IPS-11a (cell line): ENCODE measurements around the gene KCTD3.

Experiments used
- H3K4me3 ChIP-seq: one replicate; pipeline ENCODE4 v1.5.1; 2013; ENCODE audit warnings: low read depth, low read length, control low read depth

The KCTD3 gene

DNA sequence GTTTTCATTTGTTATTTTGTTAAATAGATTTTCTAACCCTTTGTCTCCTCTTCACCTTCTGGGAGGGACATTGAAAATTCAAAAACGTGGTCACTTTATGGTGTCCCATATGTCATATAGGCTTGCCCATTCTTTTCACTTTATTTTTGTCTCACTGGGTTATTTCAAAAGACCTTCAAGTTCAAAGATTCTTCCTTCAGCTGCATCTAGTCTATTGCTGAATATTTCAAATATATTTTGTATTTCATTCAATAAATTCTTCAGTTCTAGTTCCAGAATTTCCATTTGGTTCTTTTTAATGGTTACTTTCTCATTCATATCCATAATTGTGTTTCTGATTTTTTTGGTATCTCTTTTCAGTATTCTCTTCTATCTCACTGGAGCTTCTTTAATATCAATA is 11.6 kb upstream of the KCTD3 start:
- H3K4me3 ChIP-seq = no peak overlapping the region

DNA sequence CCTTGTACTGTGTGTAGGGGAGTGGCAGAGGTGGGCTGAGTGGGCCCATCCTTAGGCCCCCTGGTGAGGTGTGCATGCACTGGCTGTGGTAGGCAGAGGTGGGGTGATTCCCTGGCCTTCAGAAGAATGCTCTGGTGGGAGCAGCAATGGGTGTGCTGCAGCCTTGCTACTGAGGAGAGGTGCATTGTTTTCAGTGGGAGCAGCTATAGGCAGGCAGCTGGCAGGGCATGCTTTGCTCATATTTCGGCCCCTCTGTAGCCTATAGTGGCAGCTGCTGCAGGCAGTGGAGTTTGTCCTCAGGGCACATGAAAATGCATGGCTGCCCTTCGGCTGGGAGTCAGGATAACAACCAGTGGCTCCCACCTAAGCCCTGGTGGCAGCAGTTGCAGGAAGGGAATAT is 10.1 kb upstream of the KCTD3 start:
- no peak overlapping the region for H3K4me3 ChIP-seq

DNA sequence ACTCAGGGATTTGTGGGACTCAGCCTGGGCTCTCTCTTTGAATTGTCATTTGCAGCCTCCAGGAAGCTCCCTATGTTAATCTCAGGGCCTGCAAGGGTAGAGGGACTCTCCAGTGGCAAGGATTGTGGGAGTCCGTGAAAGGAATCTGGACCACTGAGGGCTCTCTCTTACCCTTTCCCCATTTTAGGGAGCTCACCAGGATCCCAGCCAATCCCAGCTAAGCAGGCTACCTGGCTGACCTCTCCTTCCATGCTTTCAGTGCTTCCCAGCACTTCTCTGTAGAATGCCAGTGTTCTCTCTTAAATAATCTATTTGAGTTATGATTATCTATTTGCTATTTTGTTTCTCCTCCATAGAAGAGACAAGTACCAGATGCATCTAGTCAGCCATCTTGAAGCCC is 9.6 kb upstream of the KCTD3 start:
- no peak overlapping the region for H3K4me3 ChIP-seq

DNA sequence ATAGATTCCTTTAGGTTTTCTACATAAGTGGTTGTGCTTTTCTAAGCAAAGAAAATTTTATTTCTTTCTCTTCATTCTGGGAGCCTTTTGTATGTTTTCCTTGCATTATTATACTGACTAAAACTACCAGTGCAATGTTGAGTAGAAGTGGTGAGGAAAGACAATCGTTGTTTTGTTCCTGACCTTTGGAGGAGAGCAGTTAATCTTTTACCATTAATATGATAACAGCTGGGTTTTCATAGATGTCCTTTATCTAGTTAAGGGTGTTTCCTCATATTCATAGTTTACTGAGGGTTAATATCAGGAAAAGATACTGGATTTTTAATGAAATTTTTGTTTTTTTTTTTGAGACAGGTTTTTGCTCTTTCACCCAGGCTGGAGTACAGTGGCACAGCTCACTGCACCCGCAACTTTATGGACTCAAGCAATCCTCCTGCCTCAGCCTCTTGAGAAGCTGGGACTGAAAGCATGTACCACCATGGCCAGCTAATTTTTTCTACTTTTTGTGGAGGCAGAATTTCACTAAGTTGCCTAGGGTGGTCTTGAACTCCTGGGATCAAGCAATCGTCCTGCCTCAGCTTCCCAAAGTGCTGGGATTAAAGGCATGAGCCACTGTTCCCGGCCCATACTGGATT is 9.0 kb upstream of the KCTD3 start:
- H3K4me3 ChIP-seq = no peak overlapping the region

DNA sequence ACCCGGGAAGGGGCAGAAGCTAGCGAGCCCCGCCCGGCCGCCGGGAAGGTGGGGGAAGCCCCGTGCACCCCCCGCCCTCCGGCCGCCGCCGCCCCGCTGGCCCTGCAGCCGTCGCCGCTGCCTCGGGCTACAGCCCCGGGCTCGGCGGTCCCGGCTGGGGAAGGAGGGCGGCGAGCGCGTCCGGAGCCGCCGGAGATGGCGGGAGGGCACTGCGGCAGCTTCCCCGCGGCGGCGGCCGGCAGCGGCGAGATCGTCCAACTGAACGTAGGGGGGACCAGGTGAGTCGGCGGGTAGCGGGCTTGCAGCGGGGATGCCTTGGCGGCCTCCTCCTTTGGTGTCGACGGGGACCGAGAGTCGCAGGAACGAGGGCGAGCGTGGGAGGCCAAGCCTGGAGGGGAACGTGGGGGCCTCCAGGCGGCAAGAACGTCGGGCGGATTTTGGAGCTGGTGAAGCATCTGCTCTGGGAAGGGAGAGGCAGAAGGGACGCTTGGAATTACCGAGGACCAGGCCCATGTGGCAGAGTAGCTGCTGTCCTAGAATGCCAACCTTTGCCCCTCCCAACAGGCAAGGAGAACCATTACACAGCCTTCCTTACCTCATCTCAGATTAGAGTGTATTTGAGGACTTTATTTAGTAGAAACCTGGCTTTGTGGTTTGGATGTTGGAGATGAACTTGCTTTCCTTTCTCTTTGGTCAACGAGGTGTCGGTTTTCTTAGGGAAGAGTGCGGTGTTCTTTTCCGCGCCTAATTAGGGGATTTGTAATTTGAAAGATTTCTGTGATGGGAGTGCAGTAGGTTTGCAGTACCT is 591 bp downstream of the KCTD3 start:
- H3K4me3 ChIP-seq = peak overlapping the region; percentile 87

DNA sequence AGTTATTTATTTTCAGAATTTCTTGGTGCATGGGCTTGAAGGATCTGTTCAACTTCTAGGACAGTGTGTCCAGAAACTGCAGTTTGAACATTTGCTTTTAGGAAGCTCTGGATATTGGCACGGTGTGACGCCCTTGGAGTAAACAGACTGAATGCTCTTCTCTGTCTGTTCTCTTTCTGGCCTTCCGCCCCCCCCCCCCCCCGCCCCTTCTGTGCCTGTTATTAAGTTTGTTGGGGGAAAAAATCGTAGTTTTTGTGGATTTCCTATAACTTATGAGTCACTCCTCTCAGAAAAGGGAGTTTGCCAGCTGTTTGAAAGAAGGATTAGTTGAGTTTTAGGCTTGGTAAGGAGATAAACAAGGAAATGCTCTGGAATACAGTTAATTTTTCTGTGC is 1.2 kb downstream of the KCTD3 start:
- peak overlapping the region; percentile 87 for H3K4me3 ChIP-seq

DNA sequence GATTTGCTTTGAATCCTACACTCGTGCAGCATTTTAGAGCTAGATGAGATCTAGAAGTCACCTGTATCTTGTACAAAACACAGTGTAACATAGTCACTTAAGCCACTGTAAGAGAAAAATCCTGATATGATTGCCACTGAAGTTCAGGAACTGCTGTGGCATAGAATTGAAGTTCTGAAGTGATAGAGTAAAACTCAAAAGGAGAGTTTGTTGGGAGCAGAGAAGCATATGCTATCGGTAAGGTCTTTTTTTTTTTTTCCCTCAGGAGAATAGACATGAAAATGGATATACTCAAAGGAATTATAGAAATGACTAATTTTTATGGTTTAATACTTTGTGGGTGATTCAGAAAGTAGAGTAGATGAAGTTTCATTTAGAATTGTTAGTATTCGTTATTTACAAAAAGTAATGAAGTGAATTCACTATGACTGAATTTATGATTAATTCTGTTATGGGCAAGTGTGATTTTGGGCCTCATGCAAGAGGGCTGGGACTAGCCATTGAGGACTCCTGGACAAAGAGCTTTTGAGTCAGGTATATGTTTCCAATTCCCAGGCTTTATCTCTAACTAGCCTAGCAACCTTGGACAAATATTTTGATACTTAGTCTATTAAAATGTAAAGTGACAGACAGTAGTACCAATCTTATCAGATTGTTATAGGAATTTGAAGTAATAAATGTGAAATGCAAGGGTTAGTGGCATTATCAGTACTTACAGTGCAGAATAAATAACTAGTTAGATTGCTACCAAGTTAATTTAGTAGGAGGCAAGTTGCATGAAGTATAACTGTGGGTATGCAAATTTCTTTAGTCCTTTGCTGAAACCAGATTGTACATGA is 3.1 kb downstream of the KCTD3 start:
- H3K4me3 ChIP-seq = no peak overlapping the region

DNA sequence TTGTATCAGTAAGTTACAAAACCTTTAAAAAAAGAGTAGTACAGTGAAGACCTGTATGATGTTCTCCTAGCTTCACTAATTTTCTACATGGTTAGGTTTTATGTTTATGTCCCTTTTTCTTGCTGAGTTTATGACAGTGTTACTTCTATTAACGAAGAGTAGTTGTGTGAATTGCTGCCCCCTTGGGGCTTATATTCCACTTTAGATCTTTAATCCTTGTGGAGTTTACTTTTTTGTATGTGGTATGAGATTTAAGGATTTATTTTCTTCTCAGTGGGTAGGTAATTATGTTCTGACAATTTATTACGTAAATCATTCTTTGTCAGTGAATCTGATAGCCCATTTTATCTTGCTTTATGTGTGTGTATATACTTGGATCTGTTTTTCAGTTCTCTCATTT is 14.8 kb downstream of the KCTD3 start:
- H3K4me3 ChIP-seq = no peak overlapping the region

DNA sequence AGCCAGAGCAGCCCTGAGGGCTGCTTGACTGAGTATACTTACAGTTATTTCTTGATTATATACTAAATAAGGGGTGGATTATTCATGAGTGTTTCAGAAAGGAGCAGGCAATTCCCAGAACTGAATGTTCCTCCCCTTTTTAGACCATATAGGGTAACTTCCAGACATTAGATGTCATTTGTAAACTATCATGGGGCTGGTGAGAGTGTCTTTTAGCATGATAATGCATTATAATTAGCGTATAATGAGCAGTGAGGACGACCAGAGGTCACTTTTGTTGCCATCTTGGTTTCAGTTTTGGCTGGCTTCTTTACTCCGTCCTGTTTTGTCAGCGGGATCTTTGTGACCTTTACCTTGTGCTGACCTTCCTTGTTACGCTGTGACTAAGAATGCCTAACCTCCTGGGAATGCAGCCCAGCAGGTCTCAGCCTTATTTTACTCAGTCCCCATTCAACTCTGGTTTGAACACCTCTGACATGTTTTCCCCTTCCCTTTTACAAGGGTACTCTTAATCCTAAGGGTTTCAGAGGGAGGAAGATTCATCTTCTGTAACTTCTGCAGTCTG is 16.2 kb downstream of the KCTD3 start:
- no peak overlapping the region for H3K4me3 ChIP-seq

DNA sequence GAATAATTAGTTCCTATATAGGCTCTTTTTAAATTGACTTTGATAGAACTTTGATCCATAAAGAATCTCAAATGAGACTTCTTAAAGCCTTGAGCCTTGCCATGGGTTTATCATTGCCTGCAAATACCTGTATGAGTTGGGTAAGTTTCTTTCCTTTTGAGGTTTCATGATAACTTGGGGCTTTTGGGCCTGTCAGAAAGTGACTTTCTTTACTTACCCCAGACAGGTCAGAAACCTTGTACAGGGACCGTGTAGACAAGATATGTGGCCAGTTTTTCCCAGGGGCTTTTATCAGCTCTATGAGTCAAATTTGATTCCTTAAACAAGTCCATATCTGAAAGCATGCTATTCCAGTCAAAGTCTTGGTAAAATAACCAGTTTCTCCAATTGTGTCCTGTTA is 17.3 kb downstream of the KCTD3 start:
- no peak overlapping the region for H3K4me3 ChIP-seq

DNA sequence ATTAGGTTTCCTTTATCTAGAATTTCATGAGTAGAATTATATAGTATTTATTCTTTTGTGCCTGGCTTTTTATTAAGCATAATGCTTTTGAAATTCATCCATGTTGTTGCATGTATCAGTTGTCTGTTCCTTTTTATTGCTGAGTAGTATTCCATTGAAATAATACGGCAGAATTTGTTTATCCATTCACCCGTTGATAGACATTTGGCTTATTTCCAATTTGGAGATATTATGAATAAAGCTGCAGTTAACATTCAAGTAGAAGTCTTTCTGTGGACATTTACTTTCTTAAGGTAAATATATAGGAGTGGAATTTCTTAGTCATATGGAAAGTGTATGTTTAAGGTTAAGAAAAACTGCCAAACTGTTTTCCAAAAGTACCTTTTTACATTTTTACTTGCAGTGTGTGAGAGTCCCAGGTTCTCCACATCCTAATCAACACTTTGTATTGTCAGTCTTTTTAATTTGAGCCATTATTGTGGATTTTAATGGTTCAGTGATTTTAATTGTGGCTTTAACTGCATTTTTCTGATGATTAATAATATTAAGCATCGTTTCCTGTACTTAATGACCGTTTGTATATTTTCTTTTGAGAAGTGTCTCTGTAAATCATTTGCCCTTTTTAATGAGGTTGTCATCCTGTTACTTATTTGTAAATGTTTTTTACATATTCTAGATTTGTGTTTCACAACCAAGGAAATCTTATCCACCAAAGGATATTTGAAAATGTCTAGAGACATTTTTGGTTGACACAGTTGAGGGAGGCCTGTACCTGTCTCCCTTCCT is 22.7 kb downstream of the KCTD3 start:
- no peak overlapping the region for H3K4me3 ChIP-seq

DNA sequence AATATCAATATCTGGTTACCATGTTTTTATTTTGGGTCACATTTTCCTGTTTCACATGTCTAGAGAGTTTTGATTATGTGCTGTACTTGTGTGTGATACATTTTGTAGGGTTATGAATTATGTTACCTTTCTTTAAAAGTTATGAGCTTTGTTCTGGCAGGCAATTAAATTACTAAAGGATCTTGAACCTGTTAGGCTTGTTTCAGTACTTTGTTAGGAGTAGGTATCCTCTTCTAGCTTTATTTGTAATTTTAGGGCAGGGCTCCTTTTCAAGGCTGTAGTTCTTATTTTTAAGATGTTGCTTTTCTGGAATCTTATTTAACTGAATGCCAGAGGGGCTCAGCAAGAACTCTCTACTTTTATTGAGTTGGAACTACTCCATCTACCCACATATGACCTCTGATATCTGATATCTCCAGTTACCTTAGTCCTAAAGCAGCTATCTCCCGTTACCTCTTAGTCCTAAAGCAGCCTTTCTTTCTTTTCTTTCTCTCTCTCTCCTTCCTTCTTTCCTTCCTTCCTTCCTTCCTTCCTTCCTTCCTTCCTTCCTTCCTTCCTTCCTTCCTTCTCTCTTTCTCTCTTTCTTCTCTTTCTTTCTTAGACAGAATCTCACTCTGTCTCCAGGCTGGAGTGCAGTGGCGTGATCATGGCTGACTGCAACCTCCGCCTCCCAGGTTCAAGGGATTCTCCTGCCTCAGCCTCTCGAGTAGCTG is 23.8 kb downstream of the KCTD3 start:
- H3K4me3 ChIP-seq = no peak overlapping the region

DNA sequence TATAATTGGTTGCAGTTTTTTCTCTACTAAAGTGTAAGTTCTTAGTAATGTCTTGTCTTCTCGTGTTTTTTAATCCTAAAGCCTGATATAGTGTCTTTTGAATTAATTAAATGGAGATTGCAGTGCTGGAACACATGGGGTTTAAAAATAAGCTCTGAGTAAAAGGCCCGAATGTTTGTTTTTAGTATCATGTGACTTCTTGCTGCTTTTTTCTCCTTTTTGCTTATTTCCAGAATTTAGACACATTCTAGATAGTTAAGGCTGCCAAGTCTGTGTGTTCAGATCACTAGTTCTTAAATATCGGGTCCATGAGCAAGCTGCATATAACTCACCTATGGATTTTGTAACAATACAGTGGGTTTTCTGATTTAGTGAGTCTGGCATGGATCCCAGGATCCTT is 27.5 kb downstream of the KCTD3 start:
- no peak overlapping the region for H3K4me3 ChIP-seq

DNA sequence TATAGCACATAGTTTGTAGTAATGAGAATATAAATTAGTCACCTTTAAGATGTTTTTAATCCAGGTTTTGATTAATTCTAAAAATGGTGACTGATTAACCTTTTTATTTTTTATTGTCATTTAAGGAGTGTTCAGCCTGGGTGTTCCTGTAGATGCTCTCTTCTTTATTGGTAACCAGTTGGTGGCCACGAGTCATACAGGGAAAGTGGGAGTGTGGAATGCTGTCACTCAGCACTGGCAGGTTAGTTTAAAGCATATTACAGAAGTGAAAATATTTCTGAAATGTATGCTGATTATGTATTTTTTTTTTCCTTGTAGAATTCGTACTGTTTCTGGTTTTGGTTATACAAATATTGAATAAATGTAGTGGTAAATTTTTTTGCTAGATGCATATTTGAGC is 28.1 kb downstream of the KCTD3 start:
- no peak overlapping the region for H3K4me3 ChIP-seq

DNA sequence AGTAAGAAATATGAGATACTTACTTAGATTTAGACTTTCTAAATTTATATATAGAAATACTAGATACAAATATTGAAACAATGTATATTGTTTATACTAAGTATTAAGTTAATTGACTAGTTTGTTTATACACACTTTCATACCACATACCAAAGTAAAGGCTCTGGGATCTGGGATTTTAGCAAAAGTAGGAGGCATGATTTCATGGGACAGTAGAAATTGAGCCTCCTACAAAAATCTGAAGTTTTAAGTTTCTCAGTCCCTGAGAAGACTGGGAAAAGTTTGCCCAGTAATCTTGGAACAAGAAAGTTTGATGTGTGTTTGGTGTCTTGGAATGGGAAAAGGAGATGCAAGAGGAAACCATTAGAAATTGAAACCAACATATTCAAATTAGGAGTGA is 30.9 kb downstream of the KCTD3 start:
- H3K4me3 ChIP-seq = no peak overlapping the region

DNA sequence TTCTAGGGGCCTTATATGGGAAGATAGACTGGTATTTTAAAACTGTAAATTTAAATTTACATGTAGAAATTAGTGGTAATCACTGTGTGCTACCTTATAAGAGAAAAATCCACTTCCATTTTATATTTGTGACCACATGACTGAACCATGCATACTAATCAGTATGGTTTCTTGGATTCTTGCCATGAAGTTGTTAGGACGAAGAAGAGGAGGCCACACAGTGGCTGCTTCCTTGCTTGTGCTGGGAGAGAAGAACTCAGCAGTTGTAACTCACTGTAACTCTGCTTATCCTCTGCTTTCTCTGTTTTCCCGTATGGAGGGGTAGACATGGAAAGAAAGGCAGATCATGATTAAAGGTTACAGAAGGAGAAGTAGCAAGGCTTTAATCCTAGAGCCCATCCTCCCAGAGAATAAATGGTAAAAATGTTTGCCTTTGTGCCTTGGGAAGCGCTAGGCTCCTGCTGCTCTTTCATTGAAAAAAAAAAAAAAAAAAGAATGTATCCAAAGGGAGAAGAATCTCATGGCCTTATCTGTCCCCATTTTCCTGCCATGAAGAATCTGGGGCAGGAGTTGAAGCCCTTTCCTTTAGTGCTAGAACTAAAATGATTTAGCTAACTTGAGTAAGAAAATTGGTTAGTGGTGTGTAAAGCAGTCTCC is 32.4 kb downstream of the KCTD3 start:
- no peak overlapping the region for H3K4me3 ChIP-seq

DNA sequence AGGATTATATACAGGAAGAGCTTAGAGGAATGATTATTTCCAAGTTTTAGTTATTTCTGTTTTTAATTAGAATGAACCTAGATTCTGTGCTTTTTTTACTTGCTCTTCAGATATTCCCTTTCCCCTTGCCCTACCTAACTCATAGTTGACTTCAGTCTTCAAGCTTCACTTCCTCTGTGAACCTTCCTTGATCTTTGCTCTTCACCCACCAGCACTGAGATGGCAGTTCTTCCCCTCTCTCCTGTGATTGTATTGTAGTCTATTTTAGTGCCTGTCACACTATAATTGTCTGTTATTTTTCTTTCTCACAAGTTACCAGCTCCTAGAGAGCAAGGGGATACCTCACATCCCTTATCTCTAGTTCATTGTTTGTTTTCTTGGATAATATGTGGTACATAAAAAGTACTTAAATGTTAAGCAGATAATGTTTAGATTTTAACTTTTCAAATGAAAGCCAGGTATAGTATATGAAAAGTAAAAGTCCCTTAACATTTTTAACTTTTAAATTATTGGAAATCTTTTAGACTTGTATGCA is 33.2 kb downstream of the KCTD3 start:
- no peak overlapping the region for H3K4me3 ChIP-seq

DNA sequence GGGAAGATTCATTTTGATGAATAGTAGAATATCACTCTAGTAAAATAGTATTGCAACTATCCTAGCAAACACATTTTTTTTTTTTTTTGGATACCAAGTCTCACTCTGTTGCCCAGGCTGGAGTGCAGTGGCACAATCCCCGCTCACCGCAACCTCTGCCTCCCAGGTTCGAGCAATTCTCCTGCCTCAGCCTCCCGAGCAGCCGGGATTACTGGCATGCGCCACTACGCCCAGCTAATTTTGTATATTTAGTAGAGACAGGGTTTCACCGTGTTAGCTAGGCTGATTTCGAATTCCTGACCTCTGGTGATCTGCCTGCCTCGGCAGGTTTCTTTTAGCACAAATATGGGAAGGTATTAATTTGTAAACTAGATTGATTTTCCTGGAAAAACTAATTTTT is 33.8 kb downstream of the KCTD3 start:
- H3K4me3 ChIP-seq = no peak overlapping the region

DNA sequence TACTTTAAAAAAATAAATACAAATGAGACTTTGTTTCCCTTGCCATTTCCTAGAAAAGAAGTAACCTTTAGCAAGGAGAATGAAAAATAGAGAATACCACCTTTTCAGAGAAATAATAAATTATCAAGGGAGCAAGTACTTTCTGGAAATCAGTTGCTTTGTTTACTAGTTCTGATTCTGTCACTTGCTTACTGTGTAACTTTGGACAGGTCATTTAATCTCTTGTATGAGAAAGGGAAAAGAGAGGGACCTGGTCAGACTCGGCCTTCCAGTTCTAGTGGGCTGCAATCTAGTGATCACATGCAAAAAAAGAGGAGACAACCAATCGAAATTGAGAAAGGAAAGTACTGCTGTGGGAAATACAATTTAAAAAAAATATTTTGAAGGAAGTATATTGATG is 34.2 kb downstream of the KCTD3 start:
- no peak overlapping the region for H3K4me3 ChIP-seq
